Measurements from ENCODE around the gene FBXO42.
"Not testable (repeated sequence)": the region's sequence is repeated elsewhere in the genome, so short reads cannot be mapped to it uniquely, and the experiment has no call there.

FBXO42 gene

DNA sequence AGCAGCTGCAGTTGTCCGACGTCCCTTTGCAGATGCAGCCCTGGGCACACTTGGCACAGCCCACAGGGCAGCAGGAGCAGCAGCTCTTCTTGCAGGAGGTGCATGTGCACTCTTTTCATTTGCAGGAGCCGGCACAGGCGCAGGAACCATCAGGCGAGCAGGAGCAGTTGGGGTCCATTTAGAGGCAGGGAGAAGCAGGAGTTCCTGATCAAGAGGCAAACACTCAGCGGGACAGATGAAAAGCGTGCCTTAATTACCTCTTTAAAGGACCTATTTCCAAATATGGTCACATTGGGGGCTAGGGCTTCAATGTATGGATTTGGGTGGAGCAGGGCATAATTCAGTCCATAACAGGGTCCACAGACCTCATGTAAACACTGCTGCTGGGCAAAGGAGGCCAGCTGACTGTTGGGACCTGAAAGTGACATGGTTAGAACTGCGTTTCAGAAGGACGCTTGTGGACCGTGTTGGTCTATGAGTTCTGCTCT is 111.0 kb downstream of the FBXO42 start:
- no peak for FAIRE-seq

- no peak for FAIRE-seq
Measured at GRCh38 chr1:16239972-16240491, 112.2 kb downstream of the FBXO42 start.

DNA sequence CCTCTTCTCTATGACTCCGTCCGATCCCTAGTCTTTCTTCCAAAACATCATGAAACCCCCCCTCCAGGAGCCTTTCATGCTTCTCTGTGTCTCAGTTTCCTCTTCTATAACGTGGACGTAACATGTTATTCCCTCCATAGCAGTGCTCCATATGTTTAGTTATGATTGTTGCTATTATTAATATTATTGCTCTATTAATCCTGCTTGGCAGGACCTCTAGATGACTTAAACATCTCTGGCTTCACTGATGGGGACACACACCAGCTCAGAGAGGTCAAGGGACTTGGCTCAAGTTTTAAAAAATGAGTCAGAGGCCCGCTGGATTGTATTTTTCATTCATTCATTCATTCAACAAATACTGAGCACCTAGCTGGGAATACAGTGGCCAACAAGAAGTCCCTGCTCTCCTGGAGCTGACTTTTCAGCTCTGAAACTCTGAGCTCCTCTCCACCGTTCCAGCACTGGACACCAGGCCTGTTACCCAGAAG is 114.9 kb downstream of the FBXO42 start:
- peak; percentile 76 for FAIRE-seq

DNA sequence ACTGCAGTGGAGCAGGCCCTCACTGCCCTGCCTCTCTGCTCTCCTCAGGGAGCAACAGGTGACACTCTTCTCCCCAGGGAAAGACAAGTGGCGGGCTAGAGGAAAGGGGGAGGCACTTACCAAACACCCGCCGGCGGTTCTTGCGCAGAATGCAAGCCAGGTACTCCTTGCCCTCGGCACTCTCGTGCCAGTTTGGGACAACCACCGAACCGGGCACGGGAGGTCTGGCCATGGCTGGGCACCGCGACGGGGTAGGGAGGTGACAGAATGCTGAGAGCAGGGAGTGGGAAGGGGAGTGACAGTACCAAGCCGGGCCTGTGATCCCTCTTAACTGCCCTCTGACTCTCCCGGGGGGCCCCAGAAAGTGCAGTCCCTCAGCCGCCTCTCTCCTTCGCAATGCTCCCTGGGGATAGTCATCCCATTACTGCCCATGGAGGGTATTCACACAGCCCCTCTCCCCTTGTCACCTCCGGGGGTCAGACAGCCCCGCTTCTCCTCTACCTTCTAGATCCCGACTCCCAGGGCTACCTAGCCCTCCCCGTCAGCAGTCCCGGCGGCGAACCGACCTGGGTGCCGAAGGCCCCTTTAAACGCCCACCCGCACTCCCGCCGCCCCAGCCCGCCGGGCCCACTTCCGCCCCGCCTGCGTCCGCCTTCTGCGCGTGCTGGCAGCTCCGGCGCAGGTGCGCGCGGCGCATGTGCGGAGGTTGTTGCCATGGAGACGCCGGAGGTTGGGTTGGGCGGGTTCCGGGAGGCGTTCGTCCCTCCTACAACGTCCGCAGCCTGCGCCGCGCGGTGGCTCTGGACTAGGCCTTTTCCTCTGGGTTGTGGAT is 115.6 kb downstream of the FBXO42 start, which contains the start of gene CPLANE2:
Gene CPLANE2 (minus strand): TSS at position 673 of the 832 bp plus-strand sequence. CDS start 441 bp downstream, at position 232.
- no peak for FAIRE-seq

DNA sequence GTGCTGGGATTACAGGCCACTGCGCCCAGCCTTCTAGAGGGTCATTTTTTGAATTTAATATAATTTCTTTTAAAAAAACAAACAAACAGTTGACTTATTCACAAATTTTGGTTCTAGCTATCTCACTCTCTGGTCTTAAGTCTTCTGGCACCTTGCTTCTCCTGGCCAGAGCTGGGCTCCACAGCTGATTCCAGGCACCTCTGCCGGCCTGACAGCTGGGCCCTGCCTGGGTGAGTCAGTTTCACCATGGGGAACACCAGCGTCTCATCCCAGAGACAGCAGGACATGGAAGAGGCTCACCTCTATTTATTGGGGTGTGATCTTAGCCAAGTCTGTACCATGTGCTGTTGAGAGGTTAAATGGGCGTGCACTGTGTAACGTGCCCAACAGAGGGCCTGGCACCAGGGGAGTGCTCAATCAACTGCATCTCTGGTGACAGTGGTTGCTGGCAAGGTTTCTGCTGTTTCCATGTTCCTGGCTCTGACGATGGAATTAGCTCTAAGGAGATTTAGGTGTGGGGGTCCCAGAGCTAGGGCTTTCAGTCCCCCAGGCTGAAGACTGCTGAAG is 116.3 kb downstream of the FBXO42 start:
- FAIRE-seq: no peak

- FAIRE-seq: no peak
Measured at GRCh38 chr1:16235347-16235746, 116.9 kb downstream of the FBXO42 start.

DNA sequence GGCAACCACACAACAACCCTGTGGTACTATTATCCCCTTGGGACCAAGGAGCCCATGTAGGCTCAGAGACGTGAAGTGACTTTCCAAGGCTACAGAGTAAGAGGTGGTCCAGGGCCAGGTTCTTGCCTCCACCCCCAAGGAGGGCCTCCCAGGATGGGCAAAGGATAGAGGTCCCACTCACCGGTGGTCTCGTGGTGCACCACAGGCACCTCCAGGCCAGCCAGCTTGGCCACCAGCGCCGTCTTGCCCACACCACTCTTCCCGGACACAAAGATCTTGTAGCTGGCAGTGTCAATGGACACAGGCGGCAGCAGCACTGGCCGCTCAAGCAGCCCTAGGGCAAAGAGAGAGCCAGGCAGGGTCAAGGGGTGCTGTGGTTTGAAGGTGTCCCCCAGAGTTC is 118.8 kb downstream of the FBXO42 start:
- no peak for FAIRE-seq

GRCh38 chr1:16232316-16232710 is 120.0 kb downstream of the FBXO42 start:
- FAIRE-seq: no peak

- FAIRE-seq: no peak
Measured at GRCh38 chr1:16231331-16232315, 120.7 kb downstream of the FBXO42 start.

GRCh38 chr1:16230744-16231143 is 121.5 kb downstream of the FBXO42 start:
- FAIRE-seq: no peak

DNA sequence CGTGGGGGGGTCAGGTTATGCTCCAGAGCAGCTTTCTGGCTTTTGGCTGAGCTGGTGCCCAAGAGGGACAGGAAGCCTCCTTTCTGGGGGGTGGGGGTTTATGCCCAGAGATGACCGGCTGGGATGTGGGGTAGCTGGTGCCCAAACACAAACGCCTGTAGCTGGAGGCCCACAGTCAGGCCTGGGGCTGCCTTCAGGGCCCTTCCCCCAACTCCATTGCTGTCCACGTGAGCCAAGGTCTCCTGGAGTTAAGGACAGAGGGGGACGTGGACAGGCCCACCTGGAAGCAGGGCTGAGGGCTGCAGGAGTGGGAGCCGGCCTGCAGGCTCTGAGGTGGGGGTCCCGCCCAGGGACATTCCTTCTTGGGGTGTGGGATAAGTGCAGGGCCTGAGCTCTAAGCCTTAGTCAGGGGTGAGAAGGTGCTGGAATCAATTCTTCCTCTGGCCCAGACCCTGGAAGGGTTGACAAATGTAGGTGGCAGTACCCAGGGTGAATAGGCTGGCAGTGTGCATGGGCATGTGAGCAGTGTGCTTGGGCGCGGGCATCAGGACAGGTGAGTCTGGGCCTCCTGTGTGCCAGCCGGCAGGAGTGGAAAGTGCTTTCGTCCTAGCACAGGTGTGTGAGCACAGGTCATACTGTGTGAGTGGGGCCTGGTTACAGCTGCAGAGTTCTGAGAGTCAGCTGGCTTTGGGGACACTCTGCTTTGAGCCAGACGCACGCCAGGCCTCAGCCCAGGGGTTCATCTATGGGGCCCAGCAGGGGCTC is 122.1 kb downstream of the FBXO42 start:
- no peak for FAIRE-seq

GRCh38 chr1:16226490-16227179 is 125.6 kb downstream of the FBXO42 start:
- FAIRE-seq: no peak

- no peak for FAIRE-seq
Measured at GRCh38 chr1:16226129-16226489, 126.2 kb downstream of the FBXO42 start.

DNA sequence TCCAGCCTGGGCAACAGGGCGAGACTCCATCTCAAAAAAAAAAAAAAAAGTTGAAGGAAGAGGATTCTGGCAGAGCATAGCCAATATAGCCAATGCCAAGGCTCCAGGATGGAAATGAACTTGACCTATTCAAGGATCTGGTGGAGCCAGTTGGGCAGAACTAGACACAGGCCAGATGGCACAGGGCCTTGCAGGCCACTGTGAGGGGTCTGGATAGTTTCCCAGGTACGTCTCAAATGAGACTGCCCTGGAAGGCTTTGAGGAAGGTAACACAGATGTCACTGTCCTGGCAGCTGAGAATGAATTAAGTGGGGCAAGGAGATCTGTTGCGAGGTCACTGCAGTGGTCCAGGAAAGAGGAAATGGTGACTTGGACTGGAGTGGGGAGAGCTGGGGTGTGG is 127.8 kb downstream of the FBXO42 start:
- FAIRE-seq: no peak

- FAIRE-seq: not testable (repeated sequence)
Measured at GRCh38 chr1:16222716-16223115, 129.6 kb downstream of the FBXO42 start.

GRCh38 chr1:16221499-16221898 is 130.8 kb downstream of the FBXO42 start:
- no peak for FAIRE-seq

DNA sequence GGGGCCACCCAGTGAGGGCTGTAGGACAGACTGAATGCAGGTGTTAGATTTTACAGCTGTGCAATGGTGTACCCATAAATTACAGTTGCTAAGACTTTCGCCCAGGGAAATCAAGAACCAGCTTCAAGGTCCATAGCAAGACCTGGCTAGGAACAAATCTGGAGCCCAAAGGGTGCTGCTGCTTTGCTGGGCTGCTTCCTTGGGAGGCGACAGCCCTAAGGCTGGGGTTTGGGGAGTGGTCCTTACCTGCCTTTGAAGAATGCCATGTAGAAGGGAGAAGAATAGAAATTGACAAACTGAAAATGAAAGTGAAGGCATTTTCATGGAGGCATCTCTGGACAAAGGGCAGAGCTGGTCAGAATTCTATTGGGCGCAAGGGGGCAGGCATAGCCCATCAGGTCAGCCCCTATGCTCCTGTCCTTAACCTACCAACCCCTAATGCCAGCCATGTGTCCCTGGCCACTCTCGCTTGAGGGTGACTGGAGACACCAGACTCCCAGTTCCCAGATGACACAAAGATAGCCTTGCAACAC is 132.2 kb downstream of the FBXO42 start:
- no peak for FAIRE-seq

- FAIRE-seq: no peak
Measured at GRCh38 chr1:16218674-16219071, 133.6 kb downstream of the FBXO42 start.

DNA sequence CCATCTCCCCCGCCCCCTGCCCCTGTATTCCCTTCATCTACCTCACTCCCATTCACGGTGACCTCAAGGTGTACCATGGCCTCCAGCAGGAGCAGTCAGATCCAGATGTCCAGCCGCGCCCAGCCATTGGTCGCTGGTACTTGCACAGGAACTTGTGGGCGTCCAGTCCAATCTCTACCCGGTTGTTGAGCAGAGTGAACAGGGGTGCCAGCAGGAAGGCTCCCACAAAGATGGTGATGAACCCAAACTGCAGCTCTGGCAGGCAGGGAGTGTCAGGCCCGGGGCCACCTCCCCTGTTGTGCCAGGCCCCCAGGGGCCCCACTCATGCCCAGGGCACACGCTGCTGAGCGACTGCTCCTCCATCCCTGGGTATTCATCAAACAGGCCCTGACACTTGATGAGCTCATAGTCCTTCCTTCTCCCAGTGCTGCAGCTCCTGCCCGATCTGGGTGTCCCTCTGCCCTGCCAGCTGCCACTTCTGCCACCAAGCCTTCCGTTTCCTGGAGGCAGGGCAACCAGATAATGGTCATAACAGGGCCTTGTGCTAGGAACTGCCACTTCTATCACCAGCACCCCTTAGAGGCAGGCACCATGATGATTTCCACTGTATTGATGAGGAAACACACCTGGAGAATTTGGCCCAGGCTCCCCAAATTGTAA is 134.1 kb downstream of the FBXO42 start:
- no peak for FAIRE-seq

GRCh38 chr1:16217061-16217785 is 135.1 kb downstream of the FBXO42 start:
- FAIRE-seq: no peak
